ENCODE measurements around the gene WHRN.

WHRN gene

DNA sequence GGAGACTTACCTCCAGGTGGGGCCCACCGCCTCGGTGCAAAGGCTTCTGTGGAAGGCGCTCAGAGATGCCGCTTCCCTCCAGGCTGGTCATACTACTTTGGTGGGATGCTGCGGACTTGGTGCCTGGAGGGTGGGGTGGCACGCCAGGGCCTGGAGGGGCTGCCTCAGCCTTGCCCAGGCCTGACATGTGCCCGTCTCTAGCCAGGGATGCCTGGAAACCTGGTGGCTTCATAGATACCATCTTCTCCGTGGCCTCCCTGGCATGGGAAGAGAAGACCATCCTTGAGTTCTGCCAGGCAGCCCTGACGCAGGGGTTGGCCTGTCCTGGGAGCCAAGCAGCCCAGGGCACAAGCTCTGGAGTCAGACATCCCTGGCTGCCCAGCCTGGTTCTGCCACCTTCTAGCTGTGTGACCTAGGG is 147.4 kb downstream of the WHRN start:
- no peak for DNase-seq

DNA sequence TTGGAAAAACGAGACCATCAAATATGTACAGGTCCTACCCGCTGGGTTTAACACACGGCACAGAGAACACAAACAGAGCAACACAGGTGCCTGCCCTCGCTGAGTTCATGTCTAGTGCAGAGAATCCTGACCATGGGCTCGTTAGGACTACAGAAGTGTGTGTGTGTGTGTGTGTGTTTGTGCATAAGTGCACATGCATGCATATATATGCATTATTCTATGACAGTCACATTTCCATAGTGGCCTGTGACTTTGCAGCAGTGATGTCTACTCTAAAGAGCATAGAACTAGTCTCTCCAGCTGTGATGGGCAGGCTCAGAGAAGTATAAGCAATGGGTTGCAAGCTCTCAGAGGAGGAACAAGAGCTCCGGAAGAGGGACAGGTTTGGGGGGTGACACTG is 147.9 kb downstream of the WHRN start:
- no peak for DNase-seq

DNA sequence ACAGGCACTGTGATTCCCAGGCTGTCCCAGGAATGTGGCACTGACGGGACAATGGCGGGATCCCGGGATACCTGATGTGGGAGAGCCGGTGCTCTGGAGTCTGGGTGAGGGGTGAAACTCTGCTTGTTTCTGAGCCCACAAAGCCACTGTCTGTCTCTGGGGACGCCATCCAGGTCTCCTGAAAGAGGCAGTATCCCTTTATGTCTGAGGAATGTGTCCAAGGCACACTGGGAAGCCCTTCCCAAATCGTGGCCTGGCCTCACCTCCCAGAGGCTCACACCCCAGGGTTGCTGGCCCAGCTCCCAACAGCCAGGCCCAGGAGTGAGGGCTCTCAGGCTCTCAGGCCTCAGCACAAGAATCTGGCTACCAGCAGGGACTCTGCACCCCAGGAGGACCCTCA is 148.5 kb downstream of the WHRN start:
- DNase-seq = no peak

DNA sequence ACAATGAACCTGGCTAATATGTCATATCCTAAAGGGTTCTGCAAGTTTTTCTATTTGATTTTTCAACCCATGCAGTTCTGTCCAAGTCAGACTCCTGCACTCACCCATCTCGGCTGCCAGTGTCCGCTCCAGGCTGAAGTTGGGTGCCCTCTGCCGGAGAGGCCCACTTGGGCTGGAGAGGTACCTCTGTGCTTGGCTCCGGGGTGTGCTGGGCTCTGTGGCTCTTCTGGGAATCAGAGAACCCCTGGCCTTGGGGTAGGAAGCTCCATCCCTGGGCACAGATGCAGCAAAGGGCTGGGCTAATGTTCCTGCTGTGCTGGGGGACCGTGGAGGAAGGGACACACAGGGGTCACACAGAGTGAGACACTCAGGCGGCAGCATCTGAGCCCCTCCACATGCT is 149.5 kb downstream of the WHRN start:
- no peak for DNase-seq
